ENCODE data around the gene PDLIM7. TPM values are rescaled to one million over a fixed set of nuclear protein-coding genes. Genes with fewer than 3 reads are reported as not detected.

PDLIM7 gene
- total and polyA plus RNA-seq, 4 donors, result 49.2 to 124 (median 83.5) TPM

DNA sequence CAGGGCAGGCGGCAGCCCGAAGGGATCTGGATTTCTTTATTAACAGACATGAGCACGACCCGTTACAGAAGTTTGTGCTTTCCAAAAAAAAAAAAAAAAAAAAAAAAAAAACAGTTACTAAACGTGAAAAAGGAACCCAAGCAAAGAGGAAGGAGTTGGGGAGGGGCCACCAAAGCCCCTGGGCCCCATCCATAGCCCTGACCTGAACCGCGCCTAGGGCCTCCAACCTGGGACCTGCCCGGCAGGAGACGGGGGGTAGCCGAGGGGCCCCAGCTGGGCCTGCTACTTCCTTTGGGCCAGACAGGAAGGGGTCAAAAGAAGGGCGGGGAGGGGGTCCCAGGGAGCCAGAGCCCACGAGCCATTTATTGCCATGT is 40.8 kb downstream of the PDLIM7 start:
- ATAC-seq (ENCODE audit: insufficient read depth, low FRiP score) (no peak), DNase-seq (no peak)
- 26 to 30% methylated on average over 12 of the region's 12 CpGs for WGBS, 2 donors
- no peaks in the 10 kb centered on the region for H3K9me3 ChIP-seq (ENCODE audit: control insufficient read depth in 4 of 4, insufficient read depth in 3 of 4, low read length in 3 of 4)
- H3K27ac ChIP-seq (ENCODE audit: low read depth in 1 of 2, low read length in 1 of 2), result no peak overlapping the region
- H3K9ac ChIP-seq (ENCODE audit: insufficient read depth in 1 of 2, low read length in 2 of 2), result no peak overlapping the region
- no peak for TF ChIP-seq CTCF (IDR thresholded peaks at IDR 0.05; ENCODE audit: control extremely low read depth, extremely low read depth)
- H3K4me3 ChIP-seq, result no peak overlapping the region
- peaks cover 0 to 28% (median 7%) of the 10 kb centered on the region in 5 donors for H3K4me1 ChIP-seq (ENCODE audit: control insufficient read depth in 5 of 5, insufficient read depth in 5 of 5, low read length in 5 of 5)
- H3K27me3 ChIP-seq (ENCODE audit: control insufficient read depth in 3 of 3, insufficient read depth in 3 of 3, low read length in 2 of 3), result no peaks in the 10 kb centered on the region
- H3K36me3 ChIP-seq (ENCODE audit: control insufficient read depth in 4 of 4, insufficient read depth in 4 of 4, low read length in 4 of 4), result peaks cover 0 to 18% (median 9%) of the 10 kb centered on the region in 4 donors

GRCh38 chr5:177455661-177456590 is 41.5 kb downstream of the PDLIM7 start:
- peak; percentile 63 for ATAC-seq (ENCODE audit: insufficient read depth, low FRiP score)
- DNase-seq, result peak; percentile 92 to 94 (median 92)
- H3K4me3 ChIP-seq, result peak overlapping the region; percentile 36
- H3K4me1 ChIP-seq (ENCODE audit: control insufficient read depth in 5 of 5, insufficient read depth in 5 of 5, low read length in 5 of 5), result peaks cover 0 to 28% (median 7%) of the 10 kb centered on the region in 5 donors
- peak overlapping the region; percentile 36 to 37 for H3K27ac ChIP-seq (ENCODE audit: low read depth in 1 of 2, low read length in 1 of 2)
- H3K27me3 ChIP-seq (ENCODE audit: control insufficient read depth in 3 of 3, insufficient read depth in 3 of 3, low read length in 2 of 3), result no peaks in the 10 kb centered on the region
- H3K9ac ChIP-seq (ENCODE audit: insufficient read depth in 1 of 2, low read length in 2 of 2), result no peak overlapping the region
- peak; percentile 86 for TF ChIP-seq CTCF (IDR thresholded peaks at IDR 0.05; ENCODE audit: control extremely low read depth, extremely low read depth)
- H3K9me3 ChIP-seq (ENCODE audit: control insufficient read depth in 4 of 4, insufficient read depth in 3 of 4, low read length in 3 of 4), result no peaks in the 10 kb centered on the region
- 1% methylated on average over 73 to 76 of the region's 76 CpGs for WGBS, 2 donors
- H3K36me3 ChIP-seq (ENCODE audit: control insufficient read depth in 4 of 4, insufficient read depth in 4 of 4, low read length in 4 of 4), result peaks cover 0 to 18% (median 9%) of the 10 kb centered on the region in 4 donors

GRCh38 chr5:177455036-177455660 is 42.3 kb downstream of the PDLIM7 start:
- Histone ChIP-seq H3K36me3 (ENCODE audit: control insufficient read depth in 4 of 4, insufficient read depth in 4 of 4, low read length in 4 of 4) (peaks cover 0 to 18% (median 7%) of the 10 kb centered on the region in 4 donors), H3K27ac (ENCODE audit: low read depth in 1 of 2, low read length in 1 of 2) (peak overlapping the region; percentile 36 to 37), H3K27me3 (ENCODE audit: control insufficient read depth in 3 of 3, insufficient read depth in 3 of 3, low read length in 2 of 3) (no peaks in the 10 kb centered on the region), H3K4me1 (ENCODE audit: control insufficient read depth in 5 of 5, insufficient read depth in 5 of 5, low read length in 5 of 5) (peaks cover 0 to 28% (median 7%) of the 10 kb centered on the region in 5 donors), H3K9ac (ENCODE audit: insufficient read depth in 1 of 2, low read length in 2 of 2) (no peak overlapping the region), H3K9me3 (ENCODE audit: control insufficient read depth in 4 of 4, insufficient read depth in 3 of 4, low read length in 3 of 4) (no peaks in the 10 kb centered on the region), H3K4me3 (peak overlapping the region; percentile 36)
- DNase-seq (peak; percentile 72 to 85 (median 74)), ATAC-seq (ENCODE audit: insufficient read depth, low FRiP score) (peak; percentile 54)
- TF ChIP-seq CTCF (IDR thresholded peaks at IDR 0.05; ENCODE audit: control extremely low read depth, extremely low read depth), result peak; percentile 40
- 0 to 1% methylated on average over 59 to 80 of the region's 80 CpGs for WGBS, 2 donors
